Esophagus squamous epithelium (tissue), 5 donors: ENCODE measurements around the gene MIA2. TPM values are rescaled to one million over a fixed set of nuclear protein-coding genes. Genes with fewer than 3 reads are reported as not detected.

Experiments used
- DNase-seq: peaks from one replicate; lab custom pipeline; 2025; lab: John Stamatoyannopoulos, UW
- H3K27ac ChIP-seq, 4 donors: fragments of 200-600 bp; sonication (generic); one replicate each; pipeline ENCODE4 v1.5.1; 2016 to 2019; ENCODE audit warnings: mild to moderate bottlenecking in 1 of 4
- H3K27me3 ChIP-seq, 4 donors: fragments of 200-600 bp; sonication (generic); 1 replicate in 3 of 4; 2 replicates in 1 of 4; pipeline versions ENCODE4 v1.5.1 to v1.6.0; 2017 to 2021; ENCODE audit warnings: antibody characterized with exemption in 1 of 4
- H3K36me3 ChIP-seq, 3 donors: fragments of 200-600 bp; sonication (generic); one replicate each; pipeline ENCODE4 v1.5.1; 2016 to 2019
- H3K4me1 ChIP-seq, 3 donors: fragments of 200-600 bp; sonication (generic); one replicate each; pipeline ENCODE4 v1.5.1; 2017 to 2019
- H3K4me3 ChIP-seq, 4 donors: fragments of 200-600 bp; sonication (generic); 1 replicate in 3 of 4; 2 replicates in 1 of 4; pipeline ENCODE4 v1.5.1; 2016 to 2019; ENCODE audit warnings: mild to moderate bottlenecking in 2 of 4, moderate library complexity in 1 of 4
- H3K9me3 ChIP-seq, 3 donors: fragments of 200-600 bp; sonication (generic); one replicate each; pipeline ENCODE4 v1.5.1; 2016 to 2019
- POLR2A ChIP-seq, 4 donors: fragments of 450-650 bp; IDR thresholded peaks; one replicate each; pipeline ENCODE4 v1.6.1; 2017; ENCODE audit warnings: antibody characterized with exemption in 4 of 4, mild to moderate bottlenecking in 4 of 4, moderate library complexity in 3 of 4
- WGBS, 2 donors: methylation state at CpG; one replicate each; pipeline ENCODE4 v1.1.5; 2018; 5-methylcytosine and 5-hydroxymethylcytosine counted together
- intact Hi-C: fragments of 100-400 bp; cut with DNase I; formaldehyde crosslinking; loops from one replicate; pipeline ENCODE4 v1.15.0; 2022
- total RNA-seq, 4 donors: library from RNA; depleted of rRNA; stranded (reverse); fragments of >200 nt; gene quantifications; one replicate each; pipeline ENCODE4 v1.1.0, GENCODE V29; 2016
- TF ChIP-seq, protein P1 (sequence below), 6 experiments: fragments of 450-650 bp in 4 of 6; fragments of 200-600 bp in 2 of 6; sonication (generic) in 2 of 6; IDR thresholded peaks; one replicate each; pipeline ENCODE4 v1.5.1; 2016 to 2019; ENCODE audit warnings: antibody characterized with exemption in 6 of 6, mild to moderate bottlenecking in 4 of 6, moderate library complexity in 4 of 6
- donor health status: DM: yes; HTN: yes; CAD: no.

MIA2 gene
- total RNA-seq, 4 donors from 2014 or later = 33.3 to 50.7 (median 38.7) TPM

DNA sequence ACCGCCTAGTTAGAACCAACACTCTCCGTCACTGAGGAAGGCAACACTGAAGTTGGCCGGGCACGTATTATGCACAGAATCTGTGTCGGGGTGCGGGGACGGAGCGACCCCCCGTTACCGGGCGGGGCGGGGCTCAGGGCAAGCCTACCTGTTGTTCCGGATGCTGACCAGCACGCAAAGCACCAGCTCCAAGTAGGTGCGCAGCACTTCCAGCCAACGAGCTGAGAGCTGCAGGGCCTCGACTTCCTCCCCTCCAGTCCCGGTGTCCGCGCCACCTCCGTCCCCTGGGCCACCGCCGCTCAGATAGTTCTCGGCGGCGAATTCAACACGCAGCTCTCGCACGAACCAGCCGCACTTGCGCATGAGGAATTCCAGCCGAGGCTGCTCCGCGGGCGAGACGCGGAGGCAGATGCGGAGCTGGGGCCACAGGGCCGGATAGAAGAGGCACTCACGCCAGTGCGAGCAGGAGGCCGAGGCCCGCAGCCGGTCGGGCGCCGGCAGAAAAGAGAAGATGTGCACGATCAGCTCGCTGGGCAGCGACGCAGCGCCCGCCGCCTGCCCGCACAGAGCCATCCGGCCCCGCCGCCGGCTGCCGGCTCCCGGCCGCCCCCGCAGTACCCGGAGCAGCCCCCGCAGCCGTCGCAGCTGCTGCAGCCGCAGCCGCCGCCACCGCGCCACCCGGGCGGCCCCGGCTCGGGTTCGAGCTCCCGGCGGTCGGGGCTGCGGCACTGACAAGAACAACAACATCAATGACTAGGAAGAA lies 197.9 kb downstream of the MIA2 start:
- no peak for DNase-seq
- Histone ChIP-seq H3K4me3 (peak overlapping the region; percentile 72 to 99 (median 81)), H3K27me3 (no peaks in the 10 kb centered on the region), H3K36me3 (no peaks in the 10 kb centered on the region), H3K27ac (peak overlapping the region; percentile 97 to 99 (median 98)), H3K4me1 (peaks cover 7 to 54% (median 15%) of the 10 kb centered on the region in 3 donors), H3K9me3 (no peaks in the 10 kb centered on the region)
- intact Hi-C loops = loop anchor here (5.0 to 10.0 kb wide), 3 partner anchors 164 to 327 kb away; partner anchors contain the start of genes PNN, SEC23A and TRAPPC6B
- TF ChIP-seq, protein P1, sequence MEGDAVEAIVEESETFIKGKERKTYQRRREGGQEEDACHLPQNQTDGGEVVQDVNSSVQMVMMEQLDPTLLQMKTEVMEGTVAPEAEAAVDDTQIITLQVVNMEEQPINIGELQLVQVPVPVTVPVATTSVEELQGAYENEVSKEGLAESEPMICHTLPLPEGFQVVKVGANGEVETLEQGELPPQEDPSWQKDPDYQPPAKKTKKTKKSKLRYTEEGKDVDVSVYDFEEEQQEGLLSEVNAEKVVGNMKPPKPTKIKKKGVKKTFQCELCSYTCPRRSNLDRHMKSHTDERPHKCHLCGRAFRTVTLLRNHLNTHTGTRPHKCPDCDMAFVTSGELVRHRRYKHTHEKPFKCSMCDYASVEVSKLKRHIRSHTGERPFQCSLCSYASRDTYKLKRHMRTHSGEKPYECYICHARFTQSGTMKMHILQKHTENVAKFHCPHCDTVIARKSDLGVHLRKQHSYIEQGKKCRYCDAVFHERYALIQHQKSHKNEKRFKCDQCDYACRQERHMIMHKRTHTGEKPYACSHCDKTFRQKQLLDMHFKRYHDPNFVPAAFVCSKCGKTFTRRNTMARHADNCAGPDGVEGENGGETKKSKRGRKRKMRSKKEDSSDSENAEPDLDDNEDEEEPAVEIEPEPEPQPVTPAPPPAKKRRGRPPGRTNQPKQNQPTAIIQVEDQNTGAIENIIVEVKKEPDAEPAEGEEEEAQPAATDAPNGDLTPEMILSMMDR (IDR thresholded peaks at IDR 0.05) = peak in 1 of 6 experiments; percentile 4
- TF ChIP-seq POLR2A (IDR thresholded peaks at IDR 0.05) = peak in 2 of 4 donors; percentile 69 to 89
- WGBS, 2 donors = 0% methylated on average over 8 of the region's 81 CpGs; no CpG with 5 or more reads in 1 of the 2 donors

DNA sequence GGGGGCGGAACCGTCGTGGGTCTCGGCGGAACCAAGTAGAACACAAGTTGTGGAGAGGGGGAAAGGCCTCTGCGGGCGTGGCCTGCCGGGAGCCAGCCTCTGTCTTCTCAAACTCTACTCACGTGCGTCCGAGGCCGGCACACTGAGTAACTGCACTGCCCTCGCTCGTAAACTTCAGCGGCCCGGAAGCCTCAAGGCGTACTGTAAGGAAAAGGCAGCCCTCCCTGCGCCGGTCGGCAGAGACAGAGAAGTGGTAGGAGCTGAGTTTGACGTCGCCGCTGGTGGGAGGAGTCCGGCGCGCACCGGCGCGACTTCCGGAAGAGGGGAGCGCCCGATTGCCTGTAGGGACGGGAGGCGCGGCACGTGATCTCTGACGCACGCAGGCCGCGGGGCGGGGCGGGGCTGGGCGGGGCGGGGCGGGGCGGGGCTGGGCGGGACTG lies 198.5 kb downstream of the MIA2 start, which contains the start of gene FBXO33:
Gene FBXO33, minus strand, starts transcription at position 255 of the 440 bp plus-strand sequence. CDS start 271 bp downstream, outside the sequence.
- Histone ChIP-seq H3K27ac (peak within 1 kb of the TSS; percentile 97 to 99 (median 98)), H3K4me3 (peak within 1 kb of the TSS; percentile 72 to 99 (median 81)), H3K9me3 (no peaks in the 10 kb centered on the region), H3K36me3 (no peaks in the 10 kb centered on the region), H3K4me1 (peaks cover 7 to 48% (median 15%) of the 10 kb centered on the region in 3 donors), H3K27me3 (no peaks in the 10 kb centered on the region)
- TF ChIP-seq, protein P1 (IDR thresholded peaks at IDR 0.05) = peak in 2 of 6 experiments; percentile 1 to 14
- peak in 1 of 4 donors; percentile 71 for TF ChIP-seq POLR2A (IDR thresholded peaks at IDR 0.05)
- intact Hi-C loops = loop anchor here (5.0 to 10.0 kb wide), 3 partner anchors 165 to 327 kb away; partner anchors contain the start of genes PNN, SEC23A and TRAPPC6B
- WGBS, 2 donors = 0% methylated on average over 19 of the region's 47 CpGs; no CpG with 5 or more reads in 1 of the 2 donors
- DNase-seq = peak; percentile 87

DNA sequence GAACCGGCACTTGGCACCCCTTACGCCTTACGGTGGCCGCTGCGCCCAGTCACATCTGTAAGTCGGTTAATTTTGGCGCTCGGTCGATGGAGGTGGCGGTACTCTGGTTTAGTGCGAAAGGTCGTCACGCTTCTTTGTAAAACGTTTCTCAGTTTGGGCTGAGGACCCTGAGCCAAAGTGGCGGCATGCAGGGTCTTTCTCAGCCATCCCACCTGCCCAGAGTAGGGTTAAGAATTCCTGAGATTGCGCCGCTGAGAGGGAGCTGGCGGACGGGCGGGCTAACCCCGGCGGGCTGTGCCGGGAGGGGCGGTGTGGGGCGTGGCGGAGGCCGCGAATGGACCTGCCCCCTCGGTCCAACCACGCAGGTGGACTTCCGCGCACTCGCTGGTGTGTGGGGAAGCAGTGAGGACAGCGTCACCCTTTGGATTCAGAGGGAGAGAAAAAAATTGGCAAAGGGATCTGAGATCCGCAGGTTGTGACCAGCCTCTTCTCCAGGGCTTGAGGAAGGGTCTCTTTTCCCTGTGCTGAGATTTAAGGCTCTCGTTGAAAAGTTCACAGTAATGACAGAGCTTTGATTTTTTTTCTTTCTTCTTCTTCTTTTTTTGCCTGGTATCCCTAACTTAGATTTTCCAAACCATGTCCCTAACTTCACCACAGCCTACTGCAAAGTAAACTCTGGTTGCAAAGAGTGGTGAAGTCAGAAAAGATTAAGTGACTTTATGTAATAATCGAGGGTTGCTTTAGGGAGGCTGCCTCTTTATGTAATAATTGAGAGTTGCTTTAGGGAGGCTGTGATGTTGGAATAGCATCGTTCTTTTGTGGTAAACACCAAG lies 199.1 kb downstream of the MIA2 start:
- peak in 3 of 4 donors; percentile 45 to 71 (median 60) for TF ChIP-seq POLR2A (IDR thresholded peaks at IDR 0.05)
- TF ChIP-seq, protein P1 (IDR thresholded peaks at IDR 0.05) = peak in 3 of 6 experiments; percentile 7 to 39 (median 30)
- no peaks in the 10 kb centered on the region for H3K27me3 ChIP-seq
- intact Hi-C loops = loop anchor here (5.0 to 10.0 kb wide), 3 partner anchors 166 to 328 kb away; partner anchors contain the start of genes PNN, SEC23A and TRAPPC6B
- peak overlapping the region; percentile 97 to 99 (median 98) for H3K27ac ChIP-seq
- peaks cover 7 to 43% (median 15%) of the 10 kb centered on the region in 3 donors for H3K4me1 ChIP-seq
- peak overlapping the region; percentile 72 to 99 (median 81) for H3K4me3 ChIP-seq
- whole genome bisulfite sequencing, 2 donors = 0 to 2% methylated on average over 5 of the region's 38 CpGs
- no peaks in the 10 kb centered on the region for H3K36me3 ChIP-seq
- H3K9me3 ChIP-seq = no peaks in the 10 kb centered on the region
- DNase-seq = peak; percentile 75

DNA sequence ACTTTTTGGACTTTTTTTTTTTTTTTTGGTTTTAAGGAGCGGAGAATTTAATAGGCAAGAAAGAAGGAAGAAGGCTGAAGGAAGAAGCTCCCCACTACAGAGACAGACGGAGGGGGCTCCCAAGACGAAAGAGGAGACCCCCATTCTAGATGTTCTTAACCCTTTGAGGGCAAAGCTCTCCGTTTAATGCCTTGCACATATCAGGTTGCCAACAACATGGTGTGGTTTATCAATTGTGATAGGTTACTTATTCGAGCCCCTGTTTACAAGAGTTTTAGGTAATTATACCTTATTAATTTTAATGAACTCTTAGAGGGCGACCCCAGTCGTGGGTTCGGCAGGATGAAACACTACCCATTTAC lies 199.7 kb downstream of the MIA2 start:
- H3K27ac ChIP-seq = peak overlapping the region; percentile 97 to 99 (median 98)
- TF ChIP-seq, protein P1 (IDR thresholded peaks at IDR 0.05) = no peak
- TF ChIP-seq POLR2A (IDR thresholded peaks at IDR 0.05) = no peak
- peaks cover 7 to 37% (median 15%) of the 10 kb centered on the region in 3 donors for H3K4me1 ChIP-seq
- H3K4me3 ChIP-seq = peak overlapping the region; percentile 72 to 99 (median 81)
- WGBS, 2 donors = 12 to 16% methylated on average over 8 of the region's 8 CpGs
- H3K27me3 ChIP-seq = no peaks in the 10 kb centered on the region
- no peaks in the 10 kb centered on the region for H3K36me3 ChIP-seq
- no peaks in the 10 kb centered on the region for H3K9me3 ChIP-seq
- no peak for DNase-seq
- intact Hi-C loops = loop anchor here (5.0 to 10.0 kb wide), 3 partner anchors 166 to 329 kb away; partner anchors contain the start of genes PNN, SEC23A and TRAPPC6B
